Measurements from ENCODE around the gene PERM1. TPM values are rescaled to one million over a fixed set of nuclear protein-coding genes. Genes with fewer than 3 reads are reported as not detected.

The PERM1 gene
- total and polyA plus RNA-seq, 2 of the 8 experiments (the other 6 are each of a cell fraction or from before 2014, with no cell fraction given), result not detected

DNA sequence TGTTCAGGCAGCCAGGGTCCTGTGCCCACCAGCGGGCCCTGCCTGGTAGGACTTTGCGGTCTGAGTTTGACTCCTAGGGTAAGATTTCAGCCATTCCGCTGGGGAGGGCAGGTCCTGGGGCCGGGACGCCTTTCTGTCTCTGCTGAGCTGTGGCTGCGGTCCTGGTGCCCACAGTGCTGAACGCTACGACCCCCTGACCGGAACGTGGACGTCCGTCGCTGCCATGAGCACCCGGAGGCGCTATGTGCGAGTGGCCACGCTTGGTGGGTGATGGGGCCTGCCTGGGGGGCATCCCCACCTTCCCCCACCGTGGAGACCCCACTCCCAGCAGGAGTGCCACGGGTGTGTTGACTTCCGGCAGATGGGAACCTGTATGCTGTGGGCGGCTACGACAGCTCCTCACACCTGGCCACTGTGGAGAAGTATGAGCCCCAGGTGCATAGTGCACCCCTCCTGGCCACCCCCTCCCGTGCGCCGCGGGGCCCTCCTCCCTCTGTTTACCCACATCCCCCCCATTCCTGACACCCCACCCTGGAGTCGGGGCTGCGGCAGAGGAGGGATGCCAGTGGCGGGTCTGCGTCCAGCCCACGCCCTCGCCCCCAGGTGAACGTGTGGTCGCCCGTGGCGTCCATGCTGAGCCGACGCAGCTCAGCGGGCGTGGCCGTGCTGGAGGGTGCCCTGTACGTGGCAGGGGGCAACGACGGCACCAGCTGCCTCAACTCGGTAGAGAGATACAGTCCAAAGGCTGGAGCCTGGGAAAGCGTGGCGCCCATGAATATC, 18.0 kb downstream of the PERM1 start:
- Histone ChIP-seq H3K27me3 (replicated peaks in 1 of 4; ENCODE audit: control insufficient read depth in 3 of 4, extremely low read depth in 1 of 4, insufficient read depth in 3 of 4, low read length in 3 of 4) (peaks cover 14 to 56% (median 46%) of the 10 kb centered on the region in 4 experiments), H2BK12ac (ENCODE audit: low read depth, low read length) (no peak overlapping the region), H3K4me3 (ENCODE audit: extremely low read depth in 1 of 4, insufficient read depth in 2 of 4, low read depth in 3 of 4, low read length in 4 of 4) (no peak overlapping the region), H3K79me2 (ENCODE audit: control insufficient read depth in 1 of 2, insufficient read depth in 2 of 2, low read length in 2 of 2) (peaks cover 0 to under 1% of the 10 kb centered on the region in 2 experiments; a peak in 1 of 4 replicates), H3K23ac (ENCODE audit: insufficient read length) (no peak overlapping the region), H3K56ac (replicated peaks; ENCODE audit: insufficient read length, low read depth, low read length) (no peak overlapping the region), H3K9me3 (ENCODE audit: insufficient read depth in 2 of 2, low read depth in 1 of 2, low read length in 1 of 2) (no peaks in the 10 kb centered on the region; a peak in 1 of 4 replicates), H3K4ac (replicated peaks; ENCODE audit: insufficient read length, low read depth, low read length) (no peak overlapping the region), H2AK5ac (ENCODE audit: low read depth, low read length) (no peak overlapping the region), H4K8ac (ENCODE audit: extremely low read depth, insufficient read depth, low read length) (no peak overlapping the region; the same call in 1 of the 2 replicates), H2AFZ (ENCODE audit: low read length) (no peak overlapping the region), H3K27ac (ENCODE audit: low read depth, low read length) (no peak overlapping the region), H3K9ac (replicated peaks in 1 of 4; ENCODE audit: extremely low read depth in 1 of 4, low read depth in 3 of 4, low read length in 3 of 4) (no peak overlapping the region), H3K14ac (ENCODE audit: insufficient read length) (no peak overlapping the region), H2BK20ac (ENCODE audit: low read length) (no peak overlapping the region), H3K36me3 (ENCODE audit: control insufficient read depth in 2 of 4, insufficient read depth in 4 of 4, low read length in 3 of 4) (peaks cover 0 to 19% (median 10%) of the 10 kb centered on the region in 4 experiments; a peak in 7 of 8 replicates), H2BK5ac (ENCODE audit: low read depth, low read length) (no peak overlapping the region), H4K20me1 (replicated peaks in 1 of 2; ENCODE audit: control insufficient read depth in 1 of 2, insufficient read depth in 2 of 2, low read length in 2 of 2) (peaks cover 0 to 29% of the 10 kb centered on the region in 2 experiments), H3K4me2 (ENCODE audit: insufficient read depth in 1 of 2, low read depth in 2 of 2, low read length in 2 of 2) (no peak overlapping the region), H3K23me2 (ENCODE audit: low read depth, low read length) (peaks cover 15% of the 10 kb centered on the region; the same call in 1 of the 2 replicates), H3K18ac (ENCODE audit: extremely low read depth, low read length) (no peak overlapping the region), H3K4me1 (replicated peaks in 1 of 4; ENCODE audit: control insufficient read depth in 3 of 4, insufficient read depth in 4 of 4, low read length in 3 of 4) (peaks cover 0 to 9% (median 7%) of the 10 kb centered on the region in 4 experiments; a peak in 5 of 7 replicates), H2BK120ac (replicated peaks; ENCODE audit: low read depth, low read length) (no peak overlapping the region), H4K91ac (replicated peaks; ENCODE audit: insufficient read length, low read length) (no peak overlapping the region), H2BK15ac (ENCODE audit: low read length) (no peak overlapping the region), H4K5ac (ENCODE audit: insufficient read length, low read depth, low read length) (no peak overlapping the region), H3K79me1 (ENCODE audit: low read depth, low read length) (no peaks in the 10 kb centered on the region)
- ChIA-PET CTCF (ENCODE audit: partially characterized antibody) (interaction anchor here (0.6 to 2.8 kb wide), 4 partner anchors 12 to 32 kb away, joined by 3 to 9 read pairs (median 3); no protein-coding TSS in a partner anchor), POLR2A (ENCODE audit: partially characterized antibody) (no interaction called here)
- FAIRE-seq, result no peak
- no peak for DNase-seq (ENCODE audit: low read depth in 1 of 2, low spot score in 2 of 2)
- 91% methylated on average over 36 of the region's 47 CpGs; no CpG with 5 or more reads in 1 of the 2 experiments for WGBS, 2 experiments (ENCODE audit: extremely low coverage in 1 of 2, insufficient coverage in 1 of 2, insufficient read length in 1 of 2, insufficient replicate concordance in 2 of 2, low coverage in 1 of 2, low lambda C conversion rate in 2 of 2, missing lambda C conversion rate in 1 of 2)
- TF ChIP-seq EP300 (IDR thresholded peaks at IDR 0.05; ENCODE audit: borderline replicate concordance in 1 of 2, low read depth in 2 of 2, low read length in 2 of 2) (no peak), BCL11A (IDR thresholded peaks at IDR 0.05; ENCODE audit: low read depth in 2 of 2, low read length in 2 of 2) (no peak), SP1 (IDR thresholded peaks at IDR 0.05; ENCODE audit: low read depth, low read length) (no peak), FOSL1 (IDR thresholded peaks at IDR 0.05; ENCODE audit: insufficient read depth, low read depth, low read length) (no peak), GTF2F1 (IDR thresholded peaks at IDR 0.05; ENCODE audit: borderline replicate concordance, low read depth, low read length) (no peak), KDM5A (IDR thresholded peaks at IDR 0.05; ENCODE audit: low read length) (no peak), GABPA (IDR thresholded peaks at IDR 0.05; ENCODE audit: borderline replicate concordance, insufficient read depth, low read length) (no peak), PHF8 (conservative IDR thresholded peaks at IDR 0.05; ENCODE audit: low read depth, low read length) (no peak), NRF1 (IDR thresholded peaks at IDR 0.05; ENCODE audit: low read depth, low read length) (no peak), CEBPB (IDR thresholded peaks at IDR 0.05; ENCODE audit: low read depth, low read length) (no peak)
